NCI-H1105 (cell line): ENCODE data around the gene UPK1B.
"Not testable (repeated sequence)": the region's sequence is repeated elsewhere in the genome, so short reads cannot be mapped to it uniquely, and the experiment has no call there.

ENCODE experiments used
- DNase-seq: peaks from one replicate; lab custom pipeline; 2025; lab: John Stamatoyannopoulos, UW

Gene UPK1B

DNA sequence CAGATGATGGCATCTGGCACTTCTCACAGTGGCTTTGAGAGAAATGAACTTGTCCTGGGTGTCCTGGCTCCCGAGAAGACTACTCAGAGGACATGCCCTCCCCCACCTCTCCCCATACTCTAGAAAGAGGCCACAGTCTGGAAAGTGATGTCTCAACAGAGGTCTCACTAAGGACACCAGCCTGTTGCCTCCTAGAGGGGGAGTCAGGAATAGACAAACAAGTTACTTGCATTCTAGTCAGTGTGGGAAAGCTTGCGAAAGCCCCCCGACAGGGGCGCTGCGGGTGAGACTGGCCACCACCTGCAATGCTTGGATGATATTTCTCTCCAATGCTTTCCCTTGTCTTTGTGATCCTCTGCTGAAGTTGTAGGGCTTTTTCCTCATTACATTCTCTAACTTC, 50.1 kb downstream of the UPK1B start:
- DNase-seq, result no peak

GRCh38 chr3:119225121-119225520, 51.7 kb downstream of the UPK1B start:
- DNase-seq, result no peak

DNA sequence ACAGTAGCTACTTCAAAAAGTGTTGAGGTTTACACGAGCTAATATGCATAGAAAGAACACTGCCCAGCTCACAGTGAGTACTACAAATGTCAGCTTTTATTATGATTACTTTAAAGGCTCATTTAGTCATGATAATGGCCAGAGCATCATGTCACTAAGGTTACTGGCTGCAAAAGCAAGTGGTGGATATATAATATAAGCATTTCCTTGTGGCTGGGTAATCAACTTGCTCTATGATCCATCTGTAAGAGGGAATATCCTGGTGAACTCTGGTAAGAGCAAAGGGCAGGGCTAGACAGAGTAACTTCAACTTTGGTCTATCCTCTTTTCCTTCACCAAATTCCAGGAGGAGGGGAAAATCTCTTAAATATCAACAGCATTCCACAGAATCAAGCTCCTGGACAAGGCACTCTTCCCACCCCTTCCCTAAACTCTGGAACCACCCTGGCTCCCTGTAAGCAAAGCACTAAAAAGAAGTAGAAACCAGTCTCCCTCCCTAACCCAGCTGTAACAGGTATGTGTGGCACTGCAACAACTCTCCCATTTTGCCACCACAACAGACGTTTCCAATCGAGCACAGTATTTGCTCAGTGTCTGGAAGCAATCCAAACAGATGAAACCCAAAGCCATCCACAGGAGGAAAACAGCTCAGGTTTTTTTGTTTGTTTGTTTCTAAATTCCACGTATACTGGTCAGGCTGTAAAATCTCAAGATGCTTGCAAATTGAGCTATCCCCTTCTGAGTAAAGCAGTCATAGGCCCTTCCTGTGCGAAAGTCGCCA, 53.9 kb downstream of the UPK1B start:
- DNase-seq, result no peak

DNA sequence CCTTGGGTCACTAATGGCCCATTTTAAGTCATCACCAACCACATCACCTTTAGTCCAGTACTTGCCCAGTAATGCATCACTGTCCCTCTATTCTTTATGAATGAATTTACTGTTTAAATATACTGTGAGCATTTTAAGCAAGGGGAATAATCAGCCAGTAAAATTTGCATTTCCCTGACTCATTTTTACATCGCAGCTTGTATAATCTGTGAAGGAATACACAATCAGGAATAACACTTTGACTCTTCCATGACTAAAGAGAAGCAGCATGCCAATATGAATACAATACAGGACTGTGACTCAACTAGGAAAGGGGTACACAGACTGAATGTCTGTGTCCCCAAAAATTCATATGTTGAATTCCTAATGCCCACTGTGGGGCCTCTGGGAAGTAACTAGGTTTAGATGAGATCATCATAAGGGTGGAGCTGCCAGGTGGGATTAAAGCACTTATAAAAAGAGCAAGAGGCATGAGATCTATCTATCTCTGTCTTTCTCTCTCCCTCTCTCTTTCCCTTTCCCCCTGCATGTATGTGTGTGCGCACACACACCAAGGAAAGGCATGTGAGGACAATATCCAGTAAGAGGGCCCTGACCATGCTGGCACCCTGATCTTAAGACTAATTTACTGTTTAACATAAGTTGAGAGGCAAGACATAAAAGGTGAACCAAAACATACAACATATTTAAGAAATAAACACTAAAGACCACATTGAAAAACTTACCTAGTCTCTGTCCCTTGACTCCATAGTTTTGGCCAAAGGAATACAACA, 55.2 kb downstream of the UPK1B start:
- DNase-seq, result no peak

- no peak for DNase-seq
These were observed 55.8 kb downstream of the UPK1B start for GRCh38 chr3:119229190-119229589.

GRCh38 chr3:119230071-119230470, 56.7 kb downstream of the UPK1B start:
- DNase-seq, result no peak

DNA sequence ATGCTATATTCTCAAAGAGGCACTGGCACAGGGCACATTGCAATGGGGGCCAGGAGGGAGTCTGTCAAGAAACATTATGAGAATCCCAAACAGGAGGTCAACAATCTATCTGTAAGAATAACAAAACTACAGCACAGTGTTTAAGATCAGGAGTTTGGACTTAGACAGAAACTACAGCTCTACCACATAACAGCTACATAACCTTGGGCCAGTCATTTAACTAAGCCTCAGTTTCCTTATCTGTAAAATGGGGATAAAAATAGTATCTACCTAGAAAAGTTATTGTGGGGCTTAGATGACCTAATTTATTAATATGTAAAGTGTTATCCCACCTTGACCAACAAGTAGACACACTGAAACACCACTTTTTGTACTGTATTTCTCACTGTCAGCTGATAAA, 57.3 kb downstream of the UPK1B start:
- DNase-seq, result no peak

DNA sequence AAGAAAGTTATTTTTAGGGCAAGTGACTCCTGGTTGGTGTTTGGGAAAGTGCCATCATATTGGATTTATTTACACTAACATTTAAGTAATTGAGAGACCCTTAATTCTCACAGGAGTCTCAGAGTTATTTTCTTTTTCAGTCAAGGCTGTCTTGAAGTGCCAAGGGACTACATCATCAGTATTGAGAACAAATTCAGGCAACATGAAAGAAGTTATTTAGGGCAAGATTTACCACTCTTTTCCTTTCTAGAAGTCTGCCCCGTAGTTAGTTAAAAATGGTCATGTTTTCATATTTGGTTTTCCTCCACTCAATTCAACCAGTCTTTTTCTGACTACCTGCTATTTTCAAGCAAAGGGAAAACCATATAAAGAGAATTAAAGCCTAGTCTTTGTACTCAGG, 61.2 kb downstream of the UPK1B start:
- no peak for DNase-seq

GRCh38 chr3:119235151-119235550, 61.8 kb downstream of the UPK1B start:
- DNase-seq, result no peak

- no peak for DNase-seq
These were observed 63.4 kb downstream of the UPK1B start for GRCh38 chr3:119236756-119237155.

GRCh38 chr3:119237299-119237698, 63.9 kb downstream of the UPK1B start:
- no peak for DNase-seq

DNA sequence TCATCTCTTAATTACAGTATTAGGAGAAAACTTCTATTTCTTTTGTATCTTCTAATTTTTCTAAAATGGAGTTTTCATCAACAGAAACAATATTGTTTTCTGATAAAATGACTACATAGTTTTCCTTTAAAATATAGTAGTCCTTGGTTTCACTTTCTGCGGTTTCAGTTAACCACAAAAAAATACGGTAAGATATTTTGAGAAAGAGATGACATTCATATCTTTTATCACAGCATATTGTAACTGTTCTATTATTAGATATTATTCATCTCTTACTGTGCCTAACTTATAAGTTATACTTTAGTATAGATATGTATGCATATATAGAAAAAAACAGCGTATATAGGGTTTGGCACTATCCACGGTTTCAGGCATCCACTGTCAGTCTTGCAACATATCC, 65.0 kb downstream of the UPK1B start:
- no peak for DNase-seq

GRCh38 chr3:119239206-119239820, 65.9 kb downstream of the UPK1B start:
- no peak for DNase-seq

DNA sequence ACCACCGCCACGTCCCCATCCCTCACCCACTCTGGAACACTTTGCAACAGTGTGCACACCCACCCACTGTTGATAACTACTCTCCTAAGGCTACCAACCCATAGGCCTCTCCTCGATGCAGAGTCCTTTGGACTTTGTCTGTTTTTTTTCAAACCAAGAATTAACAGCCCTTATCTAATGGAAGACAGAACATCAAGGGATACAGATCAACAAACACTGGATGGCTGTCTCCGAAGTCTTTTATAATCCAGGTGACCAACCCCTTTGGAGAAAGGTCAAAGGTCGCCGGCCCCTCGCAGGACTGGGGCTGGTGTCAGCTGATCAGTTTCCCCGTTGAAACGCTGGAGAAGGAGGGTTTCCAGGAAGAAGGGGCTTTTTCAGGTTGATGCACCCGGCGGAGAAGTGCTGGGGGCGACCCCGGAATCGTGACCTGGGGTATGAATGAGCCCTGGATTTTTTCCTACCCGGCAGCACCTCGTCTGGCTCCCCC, 66.7 kb downstream of the UPK1B start:
- DNase-seq, result peak; percentile 56

DNA sequence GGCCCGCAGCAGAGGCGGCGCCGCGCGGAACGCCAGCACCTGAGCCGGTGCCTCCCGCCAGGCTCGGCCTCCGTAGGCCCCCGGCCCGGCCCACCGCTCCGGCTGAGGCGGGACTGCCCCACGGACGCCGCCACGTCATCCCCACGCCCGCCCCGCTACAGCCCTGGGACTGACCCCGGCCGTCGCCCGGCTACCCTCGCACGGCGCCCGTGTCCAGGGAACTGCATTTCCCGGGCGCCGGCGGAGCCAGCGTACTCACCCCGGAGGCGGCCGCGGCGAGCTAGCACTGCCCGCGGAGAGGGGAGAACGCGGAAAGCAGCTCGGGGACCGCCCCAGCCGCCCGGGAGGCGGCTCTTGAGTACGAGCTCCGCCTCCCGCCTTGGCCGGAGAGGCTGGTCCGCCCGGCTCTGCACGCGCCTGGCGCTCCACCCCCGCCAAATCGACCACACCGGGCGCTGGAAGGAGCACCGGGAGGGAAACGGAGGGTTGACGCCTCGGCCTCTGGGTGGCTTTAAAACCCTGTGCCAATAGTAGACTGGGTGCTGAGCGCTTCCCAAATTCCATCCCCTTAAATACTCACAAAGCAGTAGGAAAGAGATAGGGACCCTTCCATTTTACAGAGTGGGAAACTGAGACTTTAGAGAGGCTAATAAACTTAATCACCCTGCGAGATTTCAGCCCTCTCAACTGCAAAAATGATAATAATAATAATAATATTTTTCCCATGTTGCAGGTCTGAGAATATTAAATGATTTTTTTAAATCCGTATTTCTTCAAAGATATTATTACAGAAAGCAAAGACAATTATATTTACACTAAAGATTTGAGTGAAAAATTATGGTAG, 67.4 kb downstream of the UPK1B start, which contains the start of gene B4GALT4:
Gene B4GALT4 (minus strand): TSS at position 288 of the 844 bp plus-strand sequence. CDS start 10,779 bp downstream, outside the sequence.
- DNase-seq, result peak; percentile 94

GRCh38 chr3:119242387-119243057, 69.1 kb downstream of the UPK1B start:
- not testable (repeated sequence) for DNase-seq

GRCh38 chr3:119243058-119243529, 69.7 kb downstream of the UPK1B start:
- DNase-seq, result not testable (repeated sequence)

DNA sequence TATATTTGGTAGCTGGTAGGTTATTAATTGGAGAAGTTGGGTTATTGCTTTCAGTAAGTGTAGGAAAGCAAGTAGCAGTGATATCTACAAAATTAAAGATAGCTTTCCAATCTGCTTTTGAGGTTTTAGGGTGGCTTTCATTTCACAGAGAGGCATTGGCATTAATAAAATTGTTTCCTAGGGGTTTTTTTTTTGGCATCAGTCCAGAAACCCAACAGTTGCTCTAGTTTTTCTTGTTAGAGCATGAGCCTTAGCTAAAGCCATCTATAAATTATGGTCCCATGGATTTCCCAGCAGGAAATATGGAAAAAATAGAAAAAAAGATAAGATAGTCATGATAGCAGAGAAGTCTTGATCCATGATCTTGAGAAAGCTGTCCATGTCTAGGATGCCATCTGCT, 70.3 kb downstream of the UPK1B start:
- DNase-seq, result no peak

- no peak for DNase-seq
These were observed 72.4 kb downstream of the UPK1B start for GRCh38 chr3:119245778-119246177.
